PFSK-1 (cell line): Measurements from ENCODE around the gene ASIC4.

Experiments
- FOXP2 ChIP-seq: optimal IDR thresholded peaks from 2 replicates; pipeline ENCODE3; 2011; ENCODE audit warnings: borderline replicate concordance, control low read depth, inconsistent platforms; ENCODE audit not compliant: insufficient read depth; ENCODE audit errors: extremely low read length, extremely low read depth
- POLR2AphosphoS5 ChIP-seq: IDR thresholded peaks from 2 replicates; pipeline ENCODE4 v1.6.1; 2012; ENCODE audit warnings: low read depth, mild to moderate bottlenecking, control low read depth, low read length, moderate library complexity
- SIN3A ChIP-seq: IDR thresholded peaks from 2 replicates; pipeline ENCODE4 v1.6.1; 2012; ENCODE audit warnings: mild to moderate bottlenecking, low read length, moderate library complexity, borderline replicate concordance; ENCODE audit not compliant: insufficient read depth
- TAF1 ChIP-seq: IDR thresholded peaks from 2 replicates; pipeline ENCODE4 v1.6.1; 2012; ENCODE audit warnings: low read length, control low read depth, borderline replicate concordance; ENCODE audit not compliant: insufficient read depth
- TF ChIP-seq, protein P1 (sequence below), 2 experiments: IDR thresholded peaks; 2 replicates each; pipeline versions ENCODE4 v1.6.1 to v1.8.0; 2011 to 2012; ENCODE audit warnings: low read depth in 2 of 2, low read length in 2 of 2, control low read depth in 1 of 2, inconsistent platforms in 1 of 2, mild to moderate bottlenecking in 1 of 2, moderate library complexity in 1 of 2; ENCODE audit not compliant: insufficient read depth in 1 of 2

ASIC4 gene

DNA sequence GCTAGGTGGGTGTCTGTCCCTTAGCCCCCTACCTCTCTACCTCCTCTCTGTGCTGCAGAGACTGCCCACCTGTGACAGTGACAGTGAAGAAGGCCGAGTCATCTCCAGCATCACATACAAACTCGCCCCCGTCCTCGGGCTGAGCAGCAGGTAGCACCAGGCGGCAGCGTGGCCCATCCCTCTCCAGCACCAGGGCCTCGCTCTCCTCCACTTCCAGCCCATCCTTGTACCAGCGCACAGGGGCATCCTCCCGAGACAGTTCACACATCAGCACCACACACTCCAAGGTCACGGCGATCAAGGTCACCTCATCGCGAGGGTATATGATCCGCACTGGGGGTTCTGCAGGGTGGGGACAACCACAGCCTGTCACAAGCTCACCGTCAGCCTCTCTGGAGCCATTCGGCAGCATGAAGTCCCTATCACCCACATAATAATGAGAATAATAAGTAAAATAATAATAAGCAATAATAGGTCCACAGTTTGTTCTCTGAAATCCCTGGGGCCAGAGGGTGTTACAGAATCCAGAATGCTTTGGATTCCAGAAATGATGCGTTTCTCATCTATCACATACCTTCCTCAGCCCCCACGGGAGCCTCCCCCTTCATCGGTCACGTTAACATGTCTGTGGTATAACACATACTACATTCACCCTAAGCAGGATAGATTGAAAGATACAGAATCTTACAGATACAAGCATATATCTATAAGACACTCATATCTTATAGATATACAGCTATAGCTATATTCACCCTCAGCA lies 45.1 kb downstream of the ASIC4 start:
- TF ChIP-seq TAF1: no peak
- TF ChIP-seq SIN3A: no peak
- TF ChIP-seq POLR2AphosphoS5: no peak
- TF ChIP-seq, protein P1, sequence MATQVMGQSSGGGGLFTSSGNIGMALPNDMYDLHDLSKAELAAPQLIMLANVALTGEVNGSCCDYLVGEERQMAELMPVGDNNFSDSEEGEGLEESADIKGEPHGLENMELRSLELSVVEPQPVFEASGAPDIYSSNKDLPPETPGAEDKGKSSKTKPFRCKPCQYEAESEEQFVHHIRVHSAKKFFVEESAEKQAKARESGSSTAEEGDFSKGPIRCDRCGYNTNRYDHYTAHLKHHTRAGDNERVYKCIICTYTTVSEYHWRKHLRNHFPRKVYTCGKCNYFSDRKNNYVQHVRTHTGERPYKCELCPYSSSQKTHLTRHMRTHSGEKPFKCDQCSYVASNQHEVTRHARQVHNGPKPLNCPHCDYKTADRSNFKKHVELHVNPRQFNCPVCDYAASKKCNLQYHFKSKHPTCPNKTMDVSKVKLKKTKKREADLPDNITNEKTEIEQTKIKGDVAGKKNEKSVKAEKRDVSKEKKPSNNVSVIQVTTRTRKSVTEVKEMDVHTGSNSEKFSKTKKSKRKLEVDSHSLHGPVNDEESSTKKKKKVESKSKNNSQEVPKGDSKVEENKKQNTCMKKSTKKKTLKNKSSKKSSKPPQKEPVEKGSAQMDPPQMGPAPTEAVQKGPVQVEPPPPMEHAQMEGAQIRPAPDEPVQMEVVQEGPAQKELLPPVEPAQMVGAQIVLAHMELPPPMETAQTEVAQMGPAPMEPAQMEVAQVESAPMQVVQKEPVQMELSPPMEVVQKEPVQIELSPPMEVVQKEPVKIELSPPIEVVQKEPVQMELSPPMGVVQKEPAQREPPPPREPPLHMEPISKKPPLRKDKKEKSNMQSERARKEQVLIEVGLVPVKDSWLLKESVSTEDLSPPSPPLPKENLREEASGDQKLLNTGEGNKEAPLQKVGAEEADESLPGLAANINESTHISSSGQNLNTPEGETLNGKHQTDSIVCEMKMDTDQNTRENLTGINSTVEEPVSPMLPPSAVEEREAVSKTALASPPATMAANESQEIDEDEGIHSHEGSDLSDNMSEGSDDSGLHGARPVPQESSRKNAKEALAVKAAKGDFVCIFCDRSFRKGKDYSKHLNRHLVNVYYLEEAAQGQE (IDR thresholded peaks at IDR 0.05; ENCODE audit: insufficient read depth in 1 of 2, low read depth in 2 of 2, low read length in 2 of 2): no peak
- no peak for TF ChIP-seq FOXP2

DNA sequence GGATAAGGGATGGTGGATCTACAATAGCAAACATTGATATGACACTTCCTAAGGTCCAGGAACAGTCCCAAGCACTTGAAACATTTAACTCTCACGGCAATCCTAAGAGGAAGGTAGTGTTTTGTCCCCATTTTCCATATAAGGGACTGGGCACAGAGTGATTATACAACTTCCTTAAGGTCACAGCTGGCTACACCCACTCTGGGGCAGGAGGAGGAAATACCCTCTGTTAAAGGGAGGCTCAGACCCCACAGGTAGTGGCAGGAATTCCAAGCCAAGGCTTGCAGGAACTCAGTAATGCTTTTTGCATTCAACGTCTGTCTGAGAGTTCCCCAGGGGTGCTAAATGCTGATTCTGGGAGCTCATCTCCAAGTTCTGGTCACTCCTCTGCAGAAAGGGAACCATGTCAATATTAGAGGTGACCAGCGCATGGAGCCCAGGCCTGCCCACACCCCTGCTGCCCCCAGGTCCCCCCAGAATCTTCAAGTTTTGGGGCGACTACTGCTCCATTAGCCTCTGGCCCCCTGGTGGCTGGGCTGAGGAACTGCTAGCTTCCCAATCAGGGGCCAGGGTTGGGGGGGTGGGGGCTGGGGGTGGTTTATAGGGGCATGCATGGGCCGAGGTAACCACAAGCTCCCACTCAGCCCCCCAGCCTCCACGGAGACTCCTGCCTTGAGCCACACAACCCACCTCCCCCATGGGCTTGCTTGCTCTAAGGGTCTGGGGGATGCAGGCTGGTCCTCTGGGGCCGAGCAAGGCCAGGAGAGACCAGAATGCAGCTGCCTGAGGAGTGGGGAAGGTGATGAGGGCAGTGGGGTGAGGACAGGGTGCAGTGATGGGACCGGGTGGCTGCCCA lies 46.0 kb downstream of the ASIC4 start:
- no peak for TF ChIP-seq FOXP2
- TF ChIP-seq SIN3A: no peak
- TF ChIP-seq POLR2AphosphoS5: no peak
- no peak for TF ChIP-seq TAF1
- TF ChIP-seq, protein P1 (IDR thresholded peaks at IDR 0.05; ENCODE audit: insufficient read depth in 1 of 2, low read depth in 2 of 2, low read length in 2 of 2): no peak

DNA sequence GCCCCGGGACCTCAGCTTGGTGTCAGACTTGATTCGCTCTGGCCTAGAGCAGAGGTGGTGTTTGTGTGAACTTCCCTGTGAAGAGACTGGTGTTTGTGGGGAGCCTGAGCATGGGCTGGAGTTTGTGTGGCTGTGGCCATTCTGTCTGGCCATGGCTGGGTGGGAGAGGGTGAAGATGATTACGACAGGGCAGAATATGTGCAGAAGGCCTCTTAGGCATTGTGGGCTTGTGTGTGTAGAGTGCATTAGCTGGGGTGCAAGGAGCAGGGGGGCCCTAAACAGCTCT lies 46.6 kb downstream of the ASIC4 start:
- no peak for TF ChIP-seq SIN3A
- no peak for TF ChIP-seq POLR2AphosphoS5
- TF ChIP-seq FOXP2: no peak
- TF ChIP-seq, protein P1 (IDR thresholded peaks at IDR 0.05; ENCODE audit: insufficient read depth in 1 of 2, low read depth in 2 of 2, low read length in 2 of 2): no peak
- no peak for TF ChIP-seq TAF1

DNA sequence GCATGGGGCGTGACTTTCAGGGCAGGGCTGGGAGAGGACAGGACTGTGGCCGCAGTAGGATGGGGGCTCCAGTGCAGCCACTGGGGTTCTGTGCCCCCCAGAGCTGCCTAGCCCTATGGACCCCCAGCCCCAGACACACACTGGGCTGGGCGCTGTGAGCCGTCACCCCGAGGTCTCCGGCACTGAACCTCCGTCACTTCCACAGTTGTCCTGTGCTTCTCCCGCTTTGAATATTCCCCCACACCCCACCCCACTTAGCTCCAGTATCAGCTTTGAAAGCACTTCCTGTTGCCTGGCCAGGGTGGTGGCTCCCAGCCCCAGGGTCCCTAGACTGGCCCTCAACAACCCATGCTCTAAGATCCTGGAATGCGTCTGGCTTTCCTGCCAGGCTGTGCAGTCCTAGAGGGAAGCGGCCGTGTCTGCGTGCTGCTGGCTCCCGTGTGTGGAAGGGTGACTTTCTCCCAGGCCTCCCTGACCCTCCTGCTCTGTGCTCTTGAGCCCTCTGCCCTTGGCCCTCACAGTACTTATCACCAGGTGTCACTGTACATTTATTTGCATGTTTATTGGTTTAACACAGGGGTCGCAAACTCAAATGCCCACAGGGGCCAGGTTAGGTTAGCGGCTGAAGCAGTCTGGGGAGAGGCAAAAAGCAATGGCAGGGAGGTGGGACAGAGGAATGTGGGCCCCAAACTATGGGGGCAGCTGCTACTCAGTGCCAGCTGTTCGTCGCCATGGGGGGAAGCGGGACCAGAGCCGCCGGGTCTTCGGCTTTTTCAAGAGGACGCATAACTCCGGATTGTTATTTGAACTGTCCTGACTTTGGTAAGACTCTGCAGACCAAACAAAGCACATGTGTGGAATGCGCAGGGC lies 47.1 kb downstream of the ASIC4 start:
- no peak for TF ChIP-seq SIN3A
- TF ChIP-seq, protein P1 (IDR thresholded peaks at IDR 0.05; ENCODE audit: insufficient read depth in 1 of 2, low read depth in 2 of 2, low read length in 2 of 2): no peak
- TF ChIP-seq POLR2AphosphoS5: no peak
- TF ChIP-seq FOXP2: no peak
- no peak for TF ChIP-seq TAF1
